BJ (cell line): ENCODE results near the gene MCOLN1. TPM values are rescaled to one million over a fixed set of nuclear protein-coding genes. Genes with fewer than 3 reads are reported as not detected.

Source experiments
- CTCF ChIA-PET: fragments of 350-600 bp; formaldehyde crosslinking; extraction: SDS; loops from one replicate; lab custom pipeline; 2021; ENCODE audit warnings: antibody characterized with exemption, inconsistent platforms; lab: Yijun Ruan, JAX
- POLR2A ChIA-PET: fragments of 300-600 bp; sonication (Branson Sonifier 250); formaldehyde crosslinking; extraction: SDS; loops from one replicate; lab custom pipeline; 2021; ENCODE audit warnings: antibody characterized with exemption; lab: Charles Lee
- DNase-seq: peaks from one replicate; pipeline ENCODE4 v3.0.0-alpha.2; 2011; ENCODE audit warnings: low read depth
- H3K27me3 ChIP-seq: 2 replicates; pipeline ENCODE4 v1.6.0; 2011; ENCODE audit warnings: low read length; ENCODE audit not compliant: control insufficient read depth, insufficient read depth
- H3K36me3 ChIP-seq: 2 replicates; pipeline ENCODE4 v1.5.1; 2011; ENCODE audit warnings: low read length; ENCODE audit not compliant: control insufficient read depth, insufficient read depth
- H3K4me3 ChIP-seq: 2 replicates; pipeline ENCODE4 v1.5.1; 2011; ENCODE audit warnings: low read depth, mild to moderate bottlenecking, control low read depth, low read length
- CTCF ChIP-seq: IDR thresholded peaks from 2 replicates; pipeline ENCODE4 v1.5.1; 2011; ENCODE audit warnings: low read depth, mild to moderate bottlenecking, control low read depth, inconsistent platforms, low read length, moderate library complexity; ENCODE audit not compliant: insufficient read depth
- polyA plus RNA-seq: library from polyadenylated mRNA; depleted of rRNA; stranded (reverse); fragments of >200 nt; gene quantifications from 2 replicates; pipeline ENCODE4 v1.2.3, GENCODE V29; 2011

The MCOLN1 gene
- polyA plus RNA-seq, 1 experiment: 50.6 TPM

- ChIA-PET POLR2A (no interaction called here), CTCF (no interaction called here)
- H3K36me3 ChIP-seq: peaks cover 13% of the 10 kb centered on the region
- no peak overlapping the region for H3K4me3 ChIP-seq
- no peak for DNase-seq
- no peaks in the 10 kb centered on the region for H3K27me3 ChIP-seq
- no peak for TF ChIP-seq CTCF
Measured at GRCh38 chr19:7524992-7525739, 2.7 kb downstream of the MCOLN1 start.

DNA sequence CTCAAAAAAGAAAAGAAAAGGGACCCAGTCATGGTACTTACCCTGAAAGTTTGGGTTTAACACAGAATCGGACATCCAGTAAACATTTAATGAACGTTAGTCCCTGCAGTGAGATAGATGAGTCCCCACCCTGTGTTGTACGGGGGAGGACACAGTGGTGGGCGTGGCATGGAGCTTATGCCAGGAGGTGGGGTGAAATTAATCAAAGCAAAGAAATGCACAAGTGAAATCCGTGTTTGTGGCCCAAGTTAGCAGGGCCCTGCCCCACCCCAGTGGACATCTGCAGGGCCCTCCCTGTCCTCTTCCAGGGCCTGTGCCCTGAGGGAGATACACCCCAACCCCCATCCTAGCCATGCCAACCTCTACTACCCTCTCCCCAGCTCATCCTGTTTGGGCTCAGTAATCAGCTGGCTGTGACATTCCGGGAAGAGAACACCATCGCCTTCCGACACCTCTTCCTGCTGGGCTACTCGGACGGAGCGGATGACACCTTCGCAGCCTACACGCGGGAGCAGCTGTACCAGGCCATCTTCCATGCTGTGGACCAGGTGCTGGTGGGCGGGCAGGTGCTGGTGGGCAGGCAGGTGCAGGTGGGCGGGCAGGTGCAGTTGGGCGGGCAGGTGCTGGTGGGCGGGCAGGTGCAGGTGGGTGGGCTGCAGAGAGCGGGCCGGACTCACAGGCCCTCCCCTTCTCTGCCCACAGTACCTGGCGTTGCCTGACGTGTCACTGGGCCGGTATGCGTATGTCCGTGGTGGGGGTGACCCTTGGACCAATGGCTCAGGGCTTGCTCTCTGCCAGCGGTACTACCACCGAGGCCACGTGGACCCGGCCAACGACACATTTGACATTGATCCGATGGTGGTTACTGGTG is 3.9 kb downstream of the MCOLN1 start:
- ChIA-PET POLR2A (no interaction called here), CTCF (no interaction called here)
- no peaks in the 10 kb centered on the region for H3K27me3 ChIP-seq
- H3K36me3 ChIP-seq: peaks cover 9% of the 10 kb centered on the region
- DNase-seq: no peak
- TF ChIP-seq CTCF: no peak
- H3K4me3 ChIP-seq: no peak overlapping the region

- peaks cover 9% of the 10 kb centered on the region for H3K36me3 ChIP-seq
- no peaks in the 10 kb centered on the region for H3K27me3 ChIP-seq
- DNase-seq: no peak
- no peak for TF ChIP-seq CTCF
- H3K4me3 ChIP-seq: no peak overlapping the region
- ChIA-PET CTCF (no interaction called here), POLR2A (no interaction called here)
Measured at GRCh38 chr19:7527516-7528191, 5.2 kb downstream of the MCOLN1 start.

GRCh38 chr19:7528192-7528519 is 5.7 kb downstream of the MCOLN1 start:
- no peaks in the 10 kb centered on the region for H3K27me3 ChIP-seq
- TF ChIP-seq CTCF: no peak
- ChIA-PET POLR2A (no interaction called here), CTCF (no interaction called here)
- H3K36me3 ChIP-seq: peaks cover 9% of the 10 kb centered on the region
- no peak for DNase-seq
- H3K4me3 ChIP-seq: no peak overlapping the region

GRCh38 chr19:7528522-7529245 is 6.3 kb downstream of the MCOLN1 start:
- POLR2A ChIA-PET: no interaction called here
- CTCF ChIA-PET: no interaction called here

More at GRCh38 chr19:7528522-7529245, 6.3 kb downstream of the MCOLN1 start:
- Histone ChIP-seq H3K27me3 (no peaks in the 10 kb centered on the region), H3K4me3 (no peak overlapping the region), H3K36me3 (peaks cover 9% of the 10 kb centered on the region)
- no peak for DNase-seq
- TF ChIP-seq CTCF: no peak
